Measurements from ENCODE around the gene ABHD13.
A peak's percentile ranks its signal among the peaks of the same experiment; 100 is the strongest.
"Not testable (repeated sequence)": the region's sequence is repeated elsewhere in the genome, so short reads cannot be mapped to it uniquely, and the experiment has no call there.

The ABHD13 gene

DNA sequence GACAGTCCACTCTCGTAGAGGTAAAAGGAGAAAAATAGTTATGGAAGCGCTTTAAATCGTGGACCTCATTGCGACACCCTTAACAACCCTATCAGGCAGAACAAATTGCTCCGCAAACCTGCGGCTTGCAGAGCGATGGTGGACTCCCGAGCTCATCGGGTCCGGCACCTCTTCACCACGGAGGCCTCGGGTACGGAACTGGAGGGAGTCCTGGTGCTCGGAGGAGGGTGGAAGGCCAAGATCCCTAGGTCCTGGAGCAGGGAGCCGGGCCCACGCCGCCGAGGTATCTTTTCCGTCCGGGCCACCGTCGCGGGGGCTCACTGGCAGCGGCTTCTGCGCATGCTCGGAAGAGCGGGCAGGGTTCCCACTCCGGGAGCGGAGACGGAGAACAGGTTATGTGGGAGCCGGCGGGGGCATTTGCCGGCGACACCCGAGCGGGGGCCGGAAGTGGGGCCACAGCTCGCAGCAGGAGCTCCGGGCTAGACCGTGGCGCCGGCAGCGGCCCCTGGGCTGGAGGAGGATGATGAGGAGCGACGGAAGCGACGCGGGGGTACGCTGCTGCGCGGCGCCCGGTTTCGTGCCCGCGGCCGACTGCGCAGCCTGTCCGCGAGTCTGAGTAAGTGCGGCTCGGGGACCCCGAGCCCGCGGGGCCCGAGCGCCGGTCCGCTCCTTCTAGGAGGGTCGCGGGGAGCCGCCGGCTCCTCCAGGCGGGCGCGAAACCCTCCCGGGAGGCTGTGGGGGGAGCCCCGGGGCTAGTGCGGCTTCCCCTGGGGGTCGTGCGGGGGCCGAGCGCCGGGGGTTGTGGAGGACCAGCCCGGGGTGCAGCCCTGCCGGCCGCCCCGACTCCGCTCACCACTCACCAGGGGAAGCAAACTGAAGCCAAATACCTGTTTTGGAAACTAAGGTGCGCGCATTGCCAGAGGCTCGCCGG lies at the start of gene ABHD13:
Gene ABHD13 (plus strand): TSS at position 349 of the 931 bp plus-strand sequence. CDS start 10,827 bp downstream, outside the sequence.
- peak; percentile 86 for DNase-seq (ENCODE audit: low read depth)

DNA sequence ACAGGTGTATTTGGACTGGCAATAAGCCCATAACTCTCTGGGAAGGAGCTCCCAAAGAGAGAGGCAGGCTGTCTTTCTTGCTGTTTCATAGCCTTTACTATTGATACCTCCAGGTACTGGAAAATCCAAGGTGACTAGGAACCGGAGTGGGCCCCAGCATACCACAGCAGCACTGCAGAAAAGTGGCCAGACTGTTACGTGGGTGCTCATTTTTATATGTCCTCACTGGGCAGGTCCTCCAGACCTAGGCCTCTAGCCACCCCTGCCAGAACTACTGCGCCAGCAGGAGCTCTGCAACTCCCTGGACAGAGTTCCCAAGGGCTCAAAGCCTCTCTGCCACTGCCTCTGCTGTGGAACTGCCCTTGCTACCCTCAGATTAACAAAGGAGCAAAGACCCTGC lies 49.3 kb upstream of the ABHD13 start:
- DNase-seq (ENCODE audit: low read depth) = no peak

- peak; percentile 9 for DNase-seq (ENCODE audit: low read depth)
These were observed 41.4 kb upstream of the ABHD13 start for GRCh38 chr13:108176685-108177274.

- no peak for DNase-seq (ENCODE audit: low read depth)
These were observed 40.1 kb upstream of the ABHD13 start for GRCh38 chr13:108178078-108178477.

- DNase-seq (ENCODE audit: low read depth) = no peak
These were observed 35.5 kb upstream of the ABHD13 start for GRCh38 chr13:108182652-108183051.

- DNase-seq (ENCODE audit: low read depth) = no peak
These were observed 33.0 kb upstream of the ABHD13 start for GRCh38 chr13:108185223-108185622.

GRCh38 chr13:108188260-108188659 lies 29.9 kb upstream of the ABHD13 start:
- no peak for DNase-seq (ENCODE audit: low read depth)

DNA sequence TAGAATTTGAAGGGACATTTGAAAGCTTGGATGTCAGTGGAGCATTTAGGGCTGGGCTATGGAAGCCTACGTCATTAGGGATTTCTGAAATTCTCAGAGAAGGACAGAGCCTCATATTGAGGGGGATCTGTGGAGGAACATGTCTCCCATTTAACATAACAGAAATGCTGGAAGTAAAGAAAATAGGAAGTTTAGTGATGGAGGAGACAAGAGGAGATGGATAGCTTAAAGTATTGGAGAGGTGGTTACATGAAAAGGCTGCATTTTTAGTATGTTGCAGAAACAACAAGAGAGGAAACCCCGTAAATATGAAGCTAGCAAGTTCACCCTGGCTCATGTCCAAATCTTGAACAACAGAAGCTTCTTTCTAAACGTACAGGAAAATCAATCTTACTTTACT lies 27.3 kb upstream of the ABHD13 start:
- DNase-seq (ENCODE audit: low read depth) = no peak

- DNase-seq (ENCODE audit: low read depth) = no peak
These were observed 24.4 kb upstream of the ABHD13 start for GRCh38 chr13:108193806-108194205.

DNA sequence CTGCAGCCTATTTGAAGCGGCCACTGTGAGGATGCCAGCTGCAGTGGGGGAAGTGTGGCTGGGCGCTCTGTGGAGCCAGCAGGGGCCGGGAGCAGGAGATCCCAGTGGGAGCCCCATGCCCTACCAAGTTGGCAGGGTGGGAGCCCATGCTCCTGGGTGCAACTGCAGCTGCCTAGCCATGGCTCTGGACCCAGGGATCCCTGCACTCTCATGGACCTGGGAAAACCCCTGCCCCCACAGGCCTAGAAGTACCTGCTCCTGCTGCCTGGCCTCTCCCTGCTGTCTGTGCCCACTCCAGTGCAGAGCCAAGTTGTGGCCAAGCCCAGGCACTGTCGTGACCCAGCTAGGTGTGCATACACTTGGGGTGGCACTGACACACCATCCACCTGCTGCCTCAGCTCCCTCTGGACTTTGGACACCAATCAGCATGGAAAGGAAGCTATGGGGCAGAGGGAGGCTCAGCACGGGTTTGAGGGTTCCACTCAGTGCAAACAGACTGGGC lies 23.7 kb upstream of the ABHD13 start:
- DNase-seq (ENCODE audit: low read depth) = no peak

DNA sequence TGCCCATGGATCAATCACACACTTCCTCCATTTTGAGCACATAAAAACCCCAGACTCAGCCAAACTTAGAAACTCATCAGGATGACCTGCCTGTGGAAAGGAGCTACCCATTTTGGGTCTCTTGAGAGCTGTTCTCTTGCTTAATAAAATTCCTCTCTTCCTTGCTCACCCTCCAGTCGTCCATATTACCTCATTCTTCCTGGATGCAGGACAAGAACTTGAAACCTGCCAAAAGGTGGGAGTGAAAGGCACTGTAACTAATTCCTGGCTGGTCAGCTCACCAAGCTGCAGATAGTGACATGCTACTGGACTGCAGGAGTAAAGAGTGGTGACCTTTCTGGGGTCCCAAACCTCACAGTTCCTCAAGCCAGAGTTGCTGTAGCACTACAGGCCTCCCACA lies 23.0 kb upstream of the ABHD13 start:
- no peak for DNase-seq (ENCODE audit: low read depth)

DNA sequence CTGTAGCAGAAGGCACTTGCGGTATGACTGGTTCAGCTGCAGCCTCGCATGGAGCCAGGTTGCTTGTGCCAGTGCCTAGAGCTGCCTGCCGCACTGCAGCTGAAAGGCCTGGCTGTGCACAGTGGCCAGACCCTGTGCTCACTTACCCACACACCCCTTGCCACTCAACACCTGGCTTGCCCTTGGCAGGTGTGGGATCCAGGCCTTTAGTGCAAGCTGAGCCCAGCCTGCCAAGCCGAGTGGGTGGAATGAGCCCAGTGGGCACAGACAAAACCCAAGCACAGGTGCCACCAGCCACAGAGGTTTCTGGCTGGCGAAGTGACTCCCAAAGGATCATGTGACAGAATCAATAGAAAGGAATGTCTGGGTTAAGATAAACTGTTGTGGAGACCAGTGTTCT lies 22.3 kb upstream of the ABHD13 start:
- DNase-seq (ENCODE audit: low read depth) = no peak

DNA sequence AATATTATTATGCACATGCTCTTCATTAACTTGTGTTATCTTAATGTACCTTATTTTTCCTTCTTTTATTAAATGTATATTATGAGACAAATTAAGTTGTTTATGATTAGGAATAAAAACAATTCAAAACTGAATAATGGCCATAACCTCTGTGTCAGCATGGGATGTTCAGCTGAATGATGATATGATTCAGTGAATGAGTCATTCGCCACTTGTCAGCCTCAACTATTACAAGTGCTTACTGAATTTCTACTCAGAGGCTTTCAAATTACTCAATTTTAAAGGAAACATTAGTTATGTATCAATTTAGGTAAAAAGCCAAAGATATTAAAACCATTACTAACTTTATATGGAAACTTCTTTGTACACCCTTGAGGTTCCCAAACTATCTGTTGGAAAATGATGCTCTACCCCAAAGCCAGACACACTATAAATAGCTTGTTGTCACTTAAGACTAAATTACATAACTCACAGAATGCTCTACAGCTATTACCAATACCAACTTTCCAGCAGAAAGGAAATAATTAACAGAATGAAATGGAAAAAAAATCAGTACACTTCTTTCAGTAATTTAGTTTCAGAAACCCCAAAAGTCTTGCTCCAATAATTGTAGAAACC lies 17.3 kb upstream of the ABHD13 start:
- no peak for DNase-seq (ENCODE audit: low read depth)

GRCh38 chr13:108210551-108210950 lies 7.6 kb upstream of the ABHD13 start:
- DNase-seq (ENCODE audit: low read depth) = no peak

- no peak for DNase-seq (ENCODE audit: low read depth)
These were observed 5.3 kb upstream of the ABHD13 start for GRCh38 chr13:108212886-108213285.

- no peak for DNase-seq (ENCODE audit: low read depth)
These were observed 4.2 kb upstream of the ABHD13 start for GRCh38 chr13:108213946-108214345.

- no peak for DNase-seq (ENCODE audit: low read depth)
These were observed 3.5 kb upstream of the ABHD13 start for GRCh38 chr13:108214441-108215271.

DNA sequence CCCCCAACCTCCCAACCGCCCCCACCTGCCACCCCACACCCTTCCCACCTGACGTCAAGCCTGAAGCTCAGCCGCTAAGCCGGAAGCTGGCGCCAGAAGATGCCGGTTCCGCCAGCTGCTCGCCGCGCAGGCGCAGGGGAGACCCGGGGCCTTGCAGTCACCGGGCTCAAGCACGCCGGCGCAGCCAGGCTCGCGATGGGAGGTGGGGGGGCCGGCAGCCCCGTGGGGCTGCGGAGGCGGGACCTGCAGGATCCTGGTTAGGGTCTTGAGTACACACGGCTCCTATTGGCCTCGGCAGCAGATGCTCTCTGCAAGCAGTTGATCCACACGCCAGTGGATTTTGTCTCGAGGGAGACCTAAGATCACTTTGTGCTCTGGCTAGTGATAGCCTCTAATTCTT lies 2.8 kb upstream of the ABHD13 start, which contains the start of gene LIG4:
Gene LIG4 (minus strand): TSS at position 101 of the 400 bp plus-strand sequence. CDS start 4,268 bp downstream, outside the sequence.
- DNase-seq (ENCODE audit: low read depth) = peak; percentile 92

GRCh38 chr13:108217307-108218043 lies 717 bp upstream of the ABHD13 start:
- DNase-seq (ENCODE audit: low read depth) = not testable (repeated sequence)

GRCh38 chr13:108220041-108220440 lies 1.8 kb downstream of the ABHD13 start:
- no peak for DNase-seq (ENCODE audit: low read depth)

Data from T-helper 22 cell (primary cell).